ENCODE measurements around the gene AP1B1.
"Not testable (repeated sequence)": the region's sequence is repeated elsewhere in the genome, so short reads cannot be mapped to it uniquely, and the experiment has no call there.

AP1B1 gene

GRCh38 chr22:29387921-29388758 lies at the start of gene AP1B1:
Gene AP1B1 (minus strand): TSS chr22:29388570. CDS start chr22:29367243, 21,327 bp downstream.
- peak; percentile 98 for DNase-seq

GRCh38 chr22:29435236-29436136 lies 47.1 kb upstream of the AP1B1 start:
- DNase-seq = no peak

- no peak for DNase-seq
Measured at GRCh38 chr22:29434288-29434687, 45.9 kb upstream of the AP1B1 start.

DNA sequence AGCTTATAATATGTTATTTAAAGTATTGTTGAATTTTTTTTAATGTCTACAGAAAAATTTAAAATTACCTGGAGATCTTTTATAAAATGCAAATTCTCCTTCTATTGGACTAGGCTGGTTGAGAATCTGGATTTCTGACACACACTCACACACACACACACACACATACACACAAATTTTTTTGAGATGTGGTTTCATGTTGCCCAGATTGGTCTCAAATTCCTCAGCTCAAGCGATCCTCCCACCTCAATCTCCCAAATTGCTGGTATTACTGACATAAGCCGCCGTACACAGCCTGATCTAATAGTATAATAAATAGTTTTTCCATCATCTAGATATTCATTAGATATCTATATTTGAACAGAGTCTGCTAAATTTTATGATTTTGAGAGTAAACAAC lies 45.5 kb upstream of the AP1B1 start:
- no peak for DNase-seq

DNA sequence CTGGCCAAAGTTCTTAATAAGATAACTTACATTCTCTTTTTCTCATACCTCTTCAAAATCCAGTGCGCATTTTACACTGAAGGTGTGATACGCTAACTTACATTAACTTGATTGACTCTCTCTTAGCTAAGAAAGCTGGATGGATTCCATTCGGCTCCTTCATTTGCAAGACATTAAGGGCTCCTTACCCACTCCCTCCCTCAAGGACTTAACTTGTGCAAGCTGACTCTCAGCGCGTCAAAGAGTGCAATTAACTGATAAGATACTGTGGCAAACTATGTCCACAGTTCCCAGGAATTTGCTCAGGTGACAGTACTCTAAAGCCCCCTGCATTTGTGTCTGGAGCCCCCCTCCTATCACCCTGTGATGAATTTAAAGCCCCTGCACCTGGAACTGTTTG lies 43.6 kb upstream of the AP1B1 start:
- DNase-seq = no peak

DNA sequence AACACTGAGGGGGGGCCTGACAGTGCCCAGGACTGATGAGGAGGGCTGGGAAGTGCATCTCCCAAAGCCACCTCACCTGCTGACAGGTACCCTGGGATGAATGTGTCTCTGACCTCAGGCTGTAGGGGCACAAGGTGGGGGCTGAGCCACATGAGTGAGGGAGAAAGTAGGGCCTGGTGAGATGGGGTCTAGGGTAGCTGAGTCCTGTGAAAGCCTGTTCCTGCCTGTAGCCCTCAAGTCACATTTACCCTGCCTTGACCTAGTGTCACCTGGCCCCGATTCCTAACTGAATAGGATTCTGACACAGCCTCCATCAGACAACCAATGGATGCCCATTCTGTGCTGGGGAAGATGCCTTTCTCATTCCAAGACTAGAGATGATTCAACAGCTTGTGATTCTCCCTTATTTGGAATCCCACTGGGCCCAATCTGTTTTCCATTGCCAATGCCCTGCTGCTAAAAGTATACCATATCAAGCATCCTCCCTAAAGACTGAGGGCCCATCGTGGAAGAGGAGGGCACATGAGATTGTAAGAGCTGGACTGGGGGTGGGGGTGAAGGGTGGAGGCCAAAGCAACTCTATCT lies 38.9 kb upstream of the AP1B1 start:
- no peak for DNase-seq

- DNase-seq = no peak
Measured at GRCh38 chr22:29426476-29426875, 38.1 kb upstream of the AP1B1 start.

DNA sequence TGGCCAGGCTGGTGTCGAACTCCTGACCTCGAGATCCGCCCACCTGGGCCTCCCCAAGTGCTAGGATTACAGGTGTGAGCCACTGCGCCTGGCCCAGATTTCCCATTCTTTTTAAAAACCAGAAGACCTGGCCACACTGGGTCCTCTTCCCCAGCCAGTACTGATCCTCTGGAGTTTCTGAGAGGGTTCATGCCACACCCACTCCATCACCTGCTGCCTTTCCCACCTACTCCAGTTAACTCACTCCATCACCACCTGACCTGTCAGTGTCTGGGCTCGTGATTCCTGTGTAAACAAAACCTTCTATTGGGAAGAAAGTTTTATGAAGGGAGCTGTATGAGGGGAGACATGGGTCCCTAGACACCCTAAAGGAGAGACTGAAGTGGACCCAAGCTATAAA lies 30.3 kb upstream of the AP1B1 start:
- not testable (repeated sequence) for DNase-seq

- peak; percentile 88 for DNase-seq
Measured at GRCh38 chr22:29414951-29415591, 26.7 kb upstream of the AP1B1 start.

DNA sequence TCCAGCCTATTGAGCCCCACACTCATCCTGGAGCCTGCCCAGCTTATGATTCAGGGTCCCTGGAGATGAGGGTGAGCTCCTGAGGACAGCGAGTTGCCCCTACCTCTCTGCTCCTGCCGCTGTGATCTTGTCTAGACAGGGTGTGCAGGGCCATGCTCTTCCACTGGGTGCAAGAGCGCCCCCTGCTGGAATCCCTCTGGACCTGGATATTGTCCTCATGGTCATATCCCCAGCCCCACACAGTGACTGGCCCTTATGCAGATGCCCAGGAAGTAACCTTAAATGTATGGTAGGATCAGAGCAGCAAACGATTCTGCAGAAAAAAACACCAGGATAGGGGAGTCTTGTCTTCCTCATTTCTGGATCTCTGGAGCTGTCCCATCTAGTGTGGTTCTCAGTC lies 24.4 kb upstream of the AP1B1 start:
- peak; percentile 42 for DNase-seq

DNA sequence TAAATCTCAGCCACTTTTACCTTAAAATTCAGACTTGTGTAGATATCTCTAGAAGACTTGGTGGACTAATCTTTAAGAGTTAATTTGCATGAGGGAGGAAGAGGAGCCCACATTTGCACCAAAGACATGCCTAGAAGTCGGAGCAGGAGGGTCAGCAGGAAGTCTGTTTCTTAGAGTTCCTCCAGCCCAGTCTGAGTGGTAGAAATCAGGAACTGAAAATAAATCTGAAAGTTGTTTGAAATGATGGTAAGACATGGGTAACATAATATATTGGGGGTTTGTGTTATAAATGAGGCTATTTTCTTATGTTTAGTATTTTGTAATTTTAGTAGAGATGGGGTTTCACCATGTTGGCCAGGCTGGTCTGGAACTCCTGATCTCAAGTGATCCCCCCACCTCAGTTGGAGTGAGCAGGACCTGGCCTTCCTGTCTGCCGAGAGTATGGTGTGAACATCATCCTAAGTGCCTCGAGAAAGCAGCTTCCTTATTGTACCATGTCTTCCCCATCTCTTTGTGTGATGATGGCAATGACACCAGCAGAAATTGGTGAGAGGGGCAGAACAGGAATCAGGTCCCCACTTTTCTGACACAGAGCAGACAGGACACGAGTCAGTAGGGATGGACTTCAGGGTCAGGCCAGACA lies 23.3 kb upstream of the AP1B1 start:
- not testable (repeated sequence) for DNase-seq

GRCh38 chr22:29408940-29409339 lies 20.6 kb upstream of the AP1B1 start:
- DNase-seq = no peak

- not testable (repeated sequence) for DNase-seq
Measured at GRCh38 chr22:29401538-29401937, 13.2 kb upstream of the AP1B1 start.

DNA sequence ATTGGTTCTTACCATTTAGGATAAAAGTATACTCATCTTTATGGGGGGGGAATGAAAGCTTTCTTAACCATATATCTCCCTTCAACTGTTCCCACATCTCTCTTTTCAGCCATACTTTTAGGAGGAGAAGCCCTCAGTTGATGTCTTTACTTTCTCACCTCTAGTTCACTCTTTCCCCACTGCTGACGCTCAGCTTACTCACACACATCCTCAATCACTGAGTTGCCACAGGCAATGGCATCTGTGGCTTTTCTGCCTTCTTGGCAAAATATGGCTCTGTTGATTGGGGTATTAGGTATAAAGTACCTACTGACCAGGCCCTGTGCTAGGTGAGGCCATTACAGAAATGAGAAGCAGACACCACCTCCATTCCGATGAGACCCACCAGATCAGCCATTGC lies 12.2 kb upstream of the AP1B1 start:
- DNase-seq = no peak

GRCh38 chr22:29397791-29398190 lies 9.4 kb upstream of the AP1B1 start:
- DNase-seq = no peak

GRCh38 chr22:29396126-29396525 lies 7.8 kb upstream of the AP1B1 start:
- DNase-seq = no peak

DNA sequence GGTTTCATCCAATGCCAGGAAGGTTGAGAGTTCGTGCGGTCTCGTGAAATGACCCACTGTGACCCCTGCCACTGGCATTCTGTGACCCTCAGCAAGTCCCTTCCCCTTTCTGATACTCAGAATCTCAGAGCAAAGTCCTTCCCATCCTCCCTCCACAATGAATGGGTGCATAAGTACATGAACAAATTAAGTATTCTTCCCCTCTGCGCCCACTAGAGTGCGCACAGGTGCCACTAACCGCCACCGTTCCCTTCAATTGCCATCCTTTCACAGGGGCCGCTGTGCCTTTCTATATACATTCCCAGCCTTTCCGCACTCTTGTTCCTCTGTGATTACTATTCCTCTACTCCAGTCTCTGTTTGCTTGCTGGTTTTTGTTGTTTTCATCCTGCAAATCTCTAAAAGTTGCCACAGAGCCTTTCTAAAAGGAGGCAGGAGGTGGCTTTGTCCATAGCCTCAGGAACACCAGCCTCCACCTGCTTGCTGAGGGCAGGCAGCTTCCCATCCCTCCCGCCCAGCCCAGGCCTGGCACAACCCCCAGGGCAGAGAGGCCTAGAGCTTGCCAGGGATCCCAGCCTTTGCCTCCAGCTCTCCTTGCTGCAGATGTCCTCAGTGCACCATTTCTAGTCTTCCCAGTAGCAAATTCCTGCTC lies 6.7 kb upstream of the AP1B1 start:
- DNase-seq = peak; percentile 70

DNA sequence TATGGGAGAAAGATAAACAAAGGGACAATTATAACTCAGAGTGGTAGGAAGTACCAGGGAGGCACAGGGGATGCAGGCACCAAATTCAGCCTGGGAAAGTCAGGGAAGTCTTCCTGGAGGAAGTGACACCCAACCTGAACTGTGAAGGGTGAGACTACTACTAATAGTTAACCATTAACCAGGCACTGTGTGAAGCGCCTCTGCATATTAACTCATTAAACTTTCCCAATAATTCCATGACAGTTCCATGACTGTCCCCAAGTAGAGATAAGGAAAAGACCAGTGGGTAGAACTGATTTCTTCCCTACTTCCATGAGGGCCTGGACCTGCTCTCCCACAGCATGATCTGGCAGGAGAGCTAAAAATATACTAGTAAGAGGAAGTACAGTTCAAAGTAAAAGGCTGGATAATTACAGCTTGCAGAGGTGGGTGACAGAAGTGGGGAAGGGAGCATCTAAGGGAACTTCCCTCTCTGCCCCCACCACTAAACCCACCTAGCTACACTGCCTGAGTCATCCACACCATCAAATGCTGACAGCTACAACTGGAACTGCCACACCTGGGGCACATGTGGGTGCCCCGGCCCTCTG lies 4.7 kb upstream of the AP1B1 start:
- DNase-seq = no peak

- DNase-seq = no peak
Measured at GRCh38 chr22:29391546-29391945, 3.2 kb upstream of the AP1B1 start.

- no peak for DNase-seq
Measured at GRCh38 chr22:29390270-29390669, 1.9 kb upstream of the AP1B1 start.

DNA sequence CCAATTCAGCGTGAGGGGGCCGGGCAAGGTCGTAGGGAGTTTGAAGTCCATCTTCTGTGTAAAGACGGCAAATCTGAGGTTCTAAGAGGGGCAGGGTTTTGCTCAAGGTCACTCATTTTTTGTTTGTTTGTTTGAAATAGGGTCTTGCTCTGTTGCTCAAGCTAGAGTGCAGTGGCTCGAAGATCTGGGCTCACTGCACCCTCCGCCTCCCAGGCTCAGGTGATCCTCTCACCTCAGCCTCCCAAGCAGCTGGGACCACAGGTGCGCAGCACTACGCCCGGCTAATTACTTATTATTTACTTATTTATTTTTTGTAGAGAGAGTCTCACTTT lies 355 bp upstream of the AP1B1 start:
- no peak for DNase-seq

DNA sequence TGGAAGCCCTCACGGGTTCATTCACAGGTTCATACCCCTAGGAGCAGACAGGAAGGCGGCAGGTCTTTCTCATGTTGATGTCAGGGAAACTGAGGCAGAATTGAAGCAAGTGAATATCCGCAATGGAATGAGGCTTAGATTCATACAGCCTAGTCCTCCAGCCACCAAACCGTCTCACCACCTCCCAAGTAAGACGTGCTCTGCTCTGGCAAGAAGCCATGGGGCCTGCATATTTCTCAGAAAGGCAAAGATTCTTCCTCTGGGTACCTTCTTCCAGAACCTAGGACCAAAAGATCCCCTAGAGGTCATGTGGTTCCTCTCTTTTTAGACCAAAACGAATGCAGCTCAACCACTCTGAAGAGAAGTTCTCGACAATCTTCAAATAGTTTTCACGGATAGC lies 1.7 kb downstream of the AP1B1 start:
- DNase-seq = no peak

Measured in activated CD4-positive, alpha-beta T cell treated with anti-CD3 and anti-CD28 coated beads, Interleukin-10, Interleukin-2, amounts not matched to agents 100 ng/mL and 50 ng/mL, durations not matched to agents 16 hours and 8 hours (primary cell).